GM13977 (cell line): ENCODE data around the gene TNNT3.

ENCODE experiments used
- DNase-seq: peaks from one replicate; pipeline ENCODE4 v3.0.0; 2012; ENCODE audit warnings: low spot score
- CTCF ChIP-seq: IDR thresholded peaks from 2 replicates; pipeline ENCODE4 v1.5.1; 2012; ENCODE audit warnings: mild to moderate bottlenecking, control low read depth; ENCODE audit not compliant: insufficient read depth; ENCODE audit errors: extremely low read depth, missing control alignments
- in situ Hi-C: fragments of 300-500 bp; cut with MboI; formaldehyde crosslinking; loops from one replicate; pipeline ENCODE4 v1.12.0; 2022; ENCODE audit warnings: low sequenced_read_pairs, low pct_unique_long_range_greater_than_20kb, mixed read lengths, inconsistent platforms; ENCODE audit not compliant: unreplicated experiment

The TNNT3 gene

GRCh38 chr11:1943977-1944376 lies 24.5 kb downstream of the TNNT3 start:
- in situ Hi-C loops = no loop called here
- no peak for DNase-seq

GRCh38 chr11:1946812-1947484 lies 27.4 kb downstream of the TNNT3 start, which contains the start of gene MRPL23:
MRPL23 (plus strand) TSS chr11:1947332; CDS start chr11:1947363, 31 bp downstream.
- in situ Hi-C loops = no loop called here
- TF ChIP-seq CTCF = no peak

More at GRCh38 chr11:1943977-1944376, 24.5 kb downstream of the TNNT3 start:
- TF ChIP-seq CTCF = no peak

GRCh38 chr11:1947592-1948237 lies 28.2 kb downstream of the TNNT3 start:
- no peak for DNase-seq
- in situ Hi-C loops = no loop called here
- no peak for TF ChIP-seq CTCF

More at GRCh38 chr11:1946812-1947484, 27.4 kb downstream of the TNNT3 start, which contains the start of gene MRPL23:
- no peak for DNase-seq

- TF ChIP-seq CTCF = no peak
- in situ Hi-C loops = no loop called here
- no peak for DNase-seq
Observed at GRCh38 chr11:1948389-1948788, 28.9 kb downstream of the TNNT3 start.

- in situ Hi-C loops = no loop called here
- DNase-seq = no peak
- TF ChIP-seq CTCF = no peak
Observed at GRCh38 chr11:1949302-1949701, 29.8 kb downstream of the TNNT3 start.

- no peak for DNase-seq
- in situ Hi-C loops = no loop called here
- TF ChIP-seq CTCF = no peak
Observed at GRCh38 chr11:1949922-1950321, 30.4 kb downstream of the TNNT3 start.
